ENCODE data around the gene COL7A1.

Gene COL7A1

DNA sequence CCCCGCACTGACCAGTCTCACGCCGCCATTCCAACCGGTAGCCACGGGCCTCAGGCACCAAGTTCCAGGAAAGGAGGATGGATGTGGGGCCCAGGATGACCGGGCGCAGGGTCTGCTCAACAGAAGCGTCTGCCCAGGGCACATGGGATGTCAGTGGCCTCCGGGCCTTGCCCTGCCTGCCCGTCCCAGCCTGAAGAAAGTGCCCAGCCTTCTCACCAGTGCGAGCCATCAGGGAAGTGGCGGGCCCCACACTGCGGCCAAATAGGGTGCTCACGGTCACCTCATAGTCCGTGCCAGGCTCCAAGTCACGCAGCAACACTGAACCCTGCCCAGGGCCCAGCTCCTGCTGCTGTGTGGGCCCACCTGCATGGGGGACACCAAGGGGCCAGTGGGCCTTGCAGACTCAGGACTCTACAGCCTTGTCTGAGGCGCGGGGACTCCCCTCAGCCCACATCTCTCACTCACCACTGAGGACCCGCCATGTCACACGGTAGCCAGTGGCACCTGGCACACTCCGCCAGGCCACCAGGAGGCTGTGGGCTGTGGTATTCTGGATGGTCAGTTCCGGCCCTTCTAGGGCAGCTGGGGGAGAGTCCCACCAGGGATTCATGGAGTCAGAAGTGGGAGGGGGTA is 3.1 kb downstream of the COL7A1 start:
- DNase-seq (ENCODE audit: low spot score) = no peak

- DNase-seq (ENCODE audit: low spot score) = no peak
Measured at GRCh38 chr3:48591436-48591835, 3.7 kb downstream of the COL7A1 start.

GRCh38 chr3:48588230-48588629 is 6.9 kb downstream of the COL7A1 start:
- DNase-seq (ENCODE audit: low spot score) = no peak

DNA sequence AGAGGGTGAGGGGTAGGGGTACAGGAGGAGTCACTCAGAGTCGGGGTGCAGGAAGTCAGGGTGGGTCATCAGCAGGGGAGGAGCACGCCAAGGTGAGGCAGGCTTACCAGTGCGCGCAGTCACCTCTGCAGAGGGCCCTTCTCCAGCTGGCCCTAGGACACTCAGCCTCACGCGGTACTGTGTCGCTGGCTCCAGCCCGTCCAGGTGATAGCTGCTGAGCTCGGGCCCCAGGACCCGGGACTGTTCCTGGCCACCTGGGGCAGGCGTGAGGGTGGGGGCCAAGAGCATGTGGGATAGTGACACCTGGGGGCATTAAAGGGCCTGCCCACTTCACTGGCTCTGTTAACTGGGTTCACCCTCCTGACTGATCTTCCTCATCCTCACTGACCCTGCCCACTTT is 7.4 kb downstream of the COL7A1 start:
- no peak for DNase-seq (ENCODE audit: low spot score)

DNA sequence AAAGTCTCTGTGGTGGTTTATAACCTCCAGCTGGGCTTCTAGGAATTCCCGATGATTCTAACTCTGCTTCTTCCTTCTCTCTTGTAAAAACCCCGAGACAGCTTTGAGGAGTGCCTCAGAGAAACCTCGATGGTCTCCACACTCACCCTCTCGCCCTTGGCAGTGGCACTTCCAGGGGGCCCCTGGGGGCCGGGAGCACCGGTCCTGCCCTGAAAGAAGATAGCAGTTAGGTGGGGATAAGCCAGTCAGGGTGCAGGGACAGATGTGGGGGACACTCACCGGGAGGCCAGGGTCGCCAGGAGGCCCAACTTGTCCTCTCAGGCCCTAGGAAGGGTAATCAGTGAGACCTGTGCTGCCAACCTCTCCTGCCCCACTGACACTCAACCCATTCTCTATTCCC is 9.7 kb downstream of the COL7A1 start:
- no peak for DNase-seq (ENCODE audit: low spot score)

- no peak for DNase-seq (ENCODE audit: low spot score)
Measured at GRCh38 chr3:48584836-48585235, 10.3 kb downstream of the COL7A1 start.

GRCh38 chr3:48581621-48582481 is 13.3 kb downstream of the COL7A1 start:
- no peak for DNase-seq (ENCODE audit: low spot score)

DNA sequence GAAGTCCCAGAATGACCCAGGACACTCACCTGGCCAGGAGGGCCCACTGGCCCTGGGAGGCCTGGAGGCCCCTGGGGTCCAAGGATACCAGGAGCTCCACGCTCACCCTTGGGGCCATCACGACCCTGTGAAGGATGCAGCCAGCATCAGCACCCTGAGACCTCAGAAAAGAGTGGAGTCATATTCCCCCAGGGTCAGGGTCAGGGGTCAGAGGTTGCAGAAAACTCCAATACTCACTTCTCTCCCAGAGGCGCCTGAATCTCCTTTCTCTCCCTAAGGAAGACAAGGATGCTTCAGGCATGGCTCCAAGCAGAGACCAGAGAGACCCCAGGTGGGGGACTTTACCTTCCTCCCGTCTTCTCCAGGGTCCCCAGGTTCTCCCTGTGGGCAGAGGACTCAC is 18.5 kb downstream of the COL7A1 start:
- DNase-seq (ENCODE audit: low spot score) = no peak

DNA sequence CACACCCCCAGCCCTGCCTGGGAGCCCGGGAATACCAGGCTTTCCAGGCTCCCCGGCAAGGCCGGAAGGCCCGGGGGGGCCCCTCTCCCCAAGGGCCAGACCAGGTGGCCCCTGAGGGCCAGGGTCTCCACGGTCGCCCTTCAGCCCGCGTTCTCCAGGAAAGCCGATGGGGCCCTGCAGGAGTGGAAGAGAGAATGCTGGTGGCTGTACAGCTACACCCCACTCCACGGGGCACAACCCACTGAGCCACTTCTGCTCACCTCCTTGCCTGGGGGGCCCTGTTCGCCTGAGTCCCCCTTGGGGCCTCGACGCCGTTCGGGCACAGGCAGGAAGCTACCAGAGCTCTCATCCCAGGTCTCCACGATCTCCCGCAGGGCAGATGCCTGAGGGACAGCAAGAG is 19.8 kb downstream of the COL7A1 start:
- no peak for DNase-seq (ENCODE audit: low spot score)

DNA sequence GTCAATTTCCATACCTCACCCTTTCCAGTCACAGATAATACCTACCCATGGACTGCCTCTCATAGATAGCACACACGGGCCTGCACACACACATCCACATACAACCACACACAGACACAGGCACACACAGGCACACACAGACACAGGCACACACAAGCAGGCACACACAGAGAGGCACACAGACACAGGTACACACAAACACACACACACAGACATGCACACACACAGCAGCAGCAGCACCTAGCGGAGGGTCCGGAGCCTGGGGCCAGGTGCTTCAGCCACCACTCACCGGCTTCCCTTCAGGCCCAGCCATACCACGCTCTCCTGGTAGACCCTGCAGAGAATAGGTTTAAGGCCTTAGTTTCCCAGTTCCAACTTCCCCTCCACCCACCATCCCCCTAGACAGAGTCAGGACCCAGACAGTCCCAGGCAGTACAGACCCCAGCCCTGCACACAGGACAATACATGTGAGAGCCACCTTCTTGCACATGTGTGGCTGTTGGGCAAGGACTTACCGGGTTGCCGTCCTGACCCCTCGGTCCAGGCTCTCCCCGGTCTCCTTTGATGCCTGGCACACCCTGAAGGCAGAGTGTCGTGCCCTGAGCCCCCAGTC is 21.1 kb downstream of the COL7A1 start:
- no peak for DNase-seq (ENCODE audit: low spot score)

DNA sequence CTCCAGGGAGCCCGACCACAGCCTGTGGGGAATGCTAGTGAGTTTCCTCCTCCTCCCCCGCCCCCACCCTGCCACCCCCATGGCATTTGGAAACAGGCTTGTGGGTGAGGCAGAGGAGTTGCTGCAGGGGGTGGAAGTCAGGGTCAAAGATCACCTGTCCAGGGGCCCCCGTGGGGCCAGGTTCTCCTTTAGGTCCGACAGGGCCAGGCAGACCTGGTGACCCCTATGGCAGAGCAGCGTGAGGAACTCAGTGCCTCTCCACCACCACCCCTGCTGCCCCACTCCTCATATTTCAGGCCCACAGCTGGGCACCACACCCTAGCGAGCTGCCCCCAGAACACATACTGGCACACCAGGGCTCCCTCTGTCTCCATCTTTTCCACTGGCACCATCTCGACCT is 22.6 kb downstream of the COL7A1 start:
- no peak for DNase-seq (ENCODE audit: low spot score)

DNA sequence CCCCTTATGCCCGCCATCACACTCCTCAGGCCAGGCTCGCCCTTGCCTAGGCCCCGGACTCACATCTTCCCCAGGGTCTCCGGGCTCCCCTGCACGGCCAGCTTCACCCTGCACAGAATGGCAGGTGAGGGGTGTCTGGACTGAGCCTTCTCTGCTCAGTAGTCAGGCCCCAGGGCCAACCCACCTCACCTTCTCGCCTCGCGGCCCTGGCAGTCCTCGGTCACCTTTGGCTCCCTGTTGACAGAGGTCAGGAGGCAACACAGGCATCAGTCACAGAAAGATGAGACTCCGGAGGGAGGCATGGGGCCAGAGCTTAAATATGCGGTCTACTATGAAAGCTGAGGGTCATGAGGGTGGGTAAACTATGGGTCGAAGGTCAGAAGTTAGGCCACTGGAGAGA is 23.2 kb downstream of the COL7A1 start:
- no peak for DNase-seq (ENCODE audit: low spot score)

- no peak for DNase-seq (ENCODE audit: low spot score)
Measured at GRCh38 chr3:48569808-48570450, 25.2 kb downstream of the COL7A1 start.

DNA sequence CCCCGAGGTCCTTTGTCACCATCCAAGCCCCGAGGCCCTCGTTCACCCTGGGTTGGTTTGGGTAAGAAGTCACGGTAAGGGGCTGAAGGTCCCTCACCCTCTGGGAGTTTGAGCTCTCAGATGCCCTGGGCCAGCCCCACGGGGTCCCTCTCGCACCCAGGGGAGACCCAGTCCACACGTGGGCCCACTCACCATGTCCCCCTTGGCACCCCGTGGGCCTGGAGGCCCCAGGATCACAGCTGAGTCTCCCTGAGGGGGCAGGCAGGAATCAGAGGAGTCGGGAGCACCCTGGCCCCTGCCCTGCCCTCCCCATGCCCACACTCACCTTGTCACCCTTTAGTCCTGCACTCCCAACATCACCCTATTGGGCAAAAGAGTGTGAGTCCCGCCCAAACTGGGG is 25.7 kb downstream of the COL7A1 start:
- DNase-seq (ENCODE audit: low spot score) = no peak

GRCh38 chr3:48568476-48568875 is 26.7 kb downstream of the COL7A1 start:
- DNase-seq (ENCODE audit: low spot score) = no peak

DNA sequence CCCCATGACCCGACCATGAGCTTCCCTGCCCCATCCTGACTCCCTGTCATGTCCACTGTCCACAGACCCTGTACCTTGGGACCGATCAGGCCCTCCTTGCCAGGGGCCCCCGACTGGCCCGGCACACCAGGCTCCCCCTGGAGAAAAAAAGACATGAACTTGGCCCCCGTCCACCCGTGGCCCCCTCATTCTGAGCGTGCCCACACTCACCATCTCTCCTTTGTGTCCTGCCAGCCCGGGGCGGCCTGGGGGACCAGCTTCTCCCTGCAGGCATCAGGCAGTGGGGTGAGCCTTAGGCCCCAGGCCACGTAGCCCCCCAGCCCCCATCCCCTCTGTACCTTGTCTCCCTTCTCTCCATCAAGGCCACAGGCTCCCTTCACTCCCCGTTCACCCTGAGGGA is 27.6 kb downstream of the COL7A1 start:
- no peak for DNase-seq (ENCODE audit: low spot score)

DNA sequence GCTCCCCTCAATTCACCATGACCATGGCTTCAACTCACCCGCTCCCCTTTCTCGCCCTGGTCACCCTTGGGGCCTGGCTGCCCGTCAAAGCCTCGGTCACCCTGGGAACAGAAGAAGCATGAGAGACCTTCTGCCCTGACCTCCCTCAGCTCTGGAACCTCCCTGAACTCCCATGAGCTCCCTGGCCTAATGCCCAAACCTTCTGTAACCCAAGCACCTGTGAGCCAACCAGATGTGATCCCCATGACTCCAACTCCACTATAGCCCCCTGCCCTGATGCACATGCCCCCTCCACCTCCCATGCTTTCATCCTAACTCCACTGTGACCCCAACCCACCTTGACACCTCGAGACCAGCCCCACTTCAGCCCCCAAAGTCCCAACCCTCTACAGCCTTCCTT is 28.0 kb downstream of the COL7A1 start:
- no peak for DNase-seq (ENCODE audit: low spot score)

- no peak for DNase-seq (ENCODE audit: low spot score)
Measured at GRCh38 chr3:48566401-48566760, 28.7 kb downstream of the COL7A1 start.

GRCh38 chr3:48565591-48566400 is 29.3 kb downstream of the COL7A1 start:
- DNase-seq (ENCODE audit: low spot score) = no peak

- no peak for DNase-seq (ENCODE audit: low spot score)
Measured at GRCh38 chr3:48565186-48565585, 29.9 kb downstream of the COL7A1 start.

- no peak for DNase-seq (ENCODE audit: low spot score)
Measured at GRCh38 chr3:48564667-48565066, 30.5 kb downstream of the COL7A1 start.

GRCh38 chr3:48564022-48564421 is 31.1 kb downstream of the COL7A1 start:
- DNase-seq (ENCODE audit: low spot score) = peak; percentile 67

Data from kidney capillary endothelial cell (primary cell).